NK-92 treated with Interleukin-12 subunit alpha and Interleukin-12 subunit beta, amount 100 ng/mL, for 24 hours (cell line): ENCODE data around the gene TMEM198.
A peak's percentile ranks its signal among the peaks of the same experiment; 100 is the strongest.

Experiments used
- DNase-seq: peaks from one replicate; lab custom pipeline; 2025; lab: John Stamatoyannopoulos, UW

TMEM198 gene

DNA sequence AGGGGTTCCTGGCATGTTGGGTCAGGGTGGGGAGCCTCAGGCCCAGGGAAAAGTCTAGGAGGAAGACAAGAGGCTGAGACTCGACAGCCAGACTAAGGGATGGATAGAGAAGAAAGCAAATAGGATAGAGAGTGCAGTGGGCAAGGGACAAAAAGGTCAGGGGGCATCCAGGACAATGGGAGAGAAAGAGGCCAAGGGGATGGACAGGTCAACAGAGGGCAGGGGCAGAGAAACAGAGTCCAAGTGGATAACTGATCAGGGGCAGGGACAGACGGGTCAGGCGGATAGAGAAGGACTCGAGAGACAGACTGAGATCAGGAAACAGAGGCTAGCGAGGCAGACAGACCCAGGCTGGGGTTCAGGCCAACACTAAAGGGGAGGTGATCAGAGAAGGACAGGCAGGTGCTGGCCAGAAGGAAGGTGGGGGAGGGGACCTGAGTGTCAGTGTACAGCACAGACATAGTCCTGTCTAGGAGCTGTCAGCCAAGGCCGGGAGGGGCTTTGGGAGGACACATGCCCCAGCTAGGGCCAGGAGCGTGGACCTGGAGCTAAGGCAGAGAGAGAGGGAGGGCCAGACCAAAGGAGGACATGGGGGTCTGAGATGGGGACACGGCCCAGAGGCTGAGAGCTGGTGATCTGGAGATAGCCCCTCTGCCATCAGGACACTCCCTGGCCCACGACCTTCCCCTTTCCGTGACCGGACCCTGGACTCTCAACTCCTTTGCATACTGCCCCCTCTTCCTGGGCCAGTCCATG lies 17.3 kb upstream of the TMEM198 start:
- no peak for DNase-seq

DNA sequence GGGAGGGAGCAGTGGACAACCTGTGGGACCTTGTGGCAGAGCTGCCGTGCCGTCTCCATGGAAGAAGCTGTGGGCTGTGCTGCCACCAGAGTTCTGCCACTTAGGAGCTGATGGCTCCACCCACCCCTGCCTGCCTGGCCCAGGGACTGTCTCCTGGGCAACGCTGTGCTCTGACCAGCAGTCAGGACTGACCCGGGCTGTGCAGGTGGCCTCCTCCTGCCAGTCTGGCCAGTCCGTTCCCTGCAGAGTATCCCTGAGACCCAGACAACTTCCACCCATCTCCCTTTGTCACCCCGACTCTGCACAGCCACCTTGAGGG lies 16.8 kb upstream of the TMEM198 start:
- no peak for DNase-seq

DNA sequence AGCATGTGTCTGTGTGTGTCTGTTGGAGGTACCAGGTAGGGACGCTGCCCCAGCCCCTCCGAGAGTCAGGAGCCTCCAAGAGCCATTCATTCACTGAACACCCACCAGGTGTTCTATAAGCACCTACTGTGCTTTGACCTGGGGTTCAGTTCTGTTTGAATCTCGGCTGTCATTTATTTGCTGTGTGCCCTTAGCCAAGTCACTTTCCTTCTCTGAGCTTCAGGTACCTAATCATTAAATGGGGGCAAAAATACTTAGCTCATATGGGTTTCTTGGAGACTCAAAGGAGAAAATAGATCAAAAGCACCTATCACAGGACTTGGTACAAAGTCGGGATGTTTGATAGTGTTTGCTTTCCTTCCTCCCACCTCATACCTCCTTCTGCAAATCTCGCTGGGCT lies 16.4 kb upstream of the TMEM198 start:
- DNase-seq = no peak

DNA sequence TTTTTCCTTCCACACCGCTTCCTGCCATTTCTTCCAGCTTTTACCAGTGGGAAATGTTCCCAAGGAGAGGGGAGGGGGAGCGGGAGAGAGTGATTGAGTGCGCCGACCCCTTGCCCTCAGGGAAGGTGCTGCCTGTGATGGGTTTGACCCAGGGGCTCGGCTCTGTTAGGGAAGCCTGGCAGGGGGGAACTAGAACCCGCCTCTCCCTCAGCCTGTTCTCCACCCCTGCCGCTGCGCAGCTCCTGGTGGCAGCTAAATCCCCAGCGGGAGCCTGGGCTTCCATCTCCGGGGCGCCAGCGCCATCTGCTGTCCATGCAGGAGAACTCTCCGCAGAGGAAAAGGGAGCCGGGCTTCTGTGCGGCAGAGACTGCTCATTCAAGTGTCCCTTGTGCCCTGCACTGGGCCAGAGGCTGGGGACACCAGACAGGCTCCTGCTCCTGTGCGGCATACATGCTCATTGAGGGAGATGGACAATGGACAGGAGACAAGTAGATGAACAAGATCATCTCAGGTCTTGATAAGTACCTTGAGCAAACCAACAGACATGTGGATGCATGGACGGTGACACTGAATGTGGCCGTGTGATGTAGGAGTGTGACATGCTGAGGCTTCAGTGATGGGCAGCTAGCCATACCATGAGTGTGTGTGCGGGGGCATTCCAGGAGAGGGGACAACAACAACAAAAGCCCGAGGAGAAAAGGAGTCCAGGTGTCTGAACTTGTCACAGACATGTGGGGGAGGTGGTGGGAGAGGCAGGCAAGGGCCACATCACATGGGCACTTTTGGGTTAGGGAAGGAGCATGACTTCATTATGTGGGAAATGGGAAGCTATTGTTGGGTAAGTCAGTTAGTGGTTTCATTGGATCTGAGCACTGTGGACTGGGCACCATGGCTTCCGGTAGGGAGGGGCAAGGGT lies 13.5 kb upstream of the TMEM198 start:
- DNase-seq = peak; percentile 56

DNA sequence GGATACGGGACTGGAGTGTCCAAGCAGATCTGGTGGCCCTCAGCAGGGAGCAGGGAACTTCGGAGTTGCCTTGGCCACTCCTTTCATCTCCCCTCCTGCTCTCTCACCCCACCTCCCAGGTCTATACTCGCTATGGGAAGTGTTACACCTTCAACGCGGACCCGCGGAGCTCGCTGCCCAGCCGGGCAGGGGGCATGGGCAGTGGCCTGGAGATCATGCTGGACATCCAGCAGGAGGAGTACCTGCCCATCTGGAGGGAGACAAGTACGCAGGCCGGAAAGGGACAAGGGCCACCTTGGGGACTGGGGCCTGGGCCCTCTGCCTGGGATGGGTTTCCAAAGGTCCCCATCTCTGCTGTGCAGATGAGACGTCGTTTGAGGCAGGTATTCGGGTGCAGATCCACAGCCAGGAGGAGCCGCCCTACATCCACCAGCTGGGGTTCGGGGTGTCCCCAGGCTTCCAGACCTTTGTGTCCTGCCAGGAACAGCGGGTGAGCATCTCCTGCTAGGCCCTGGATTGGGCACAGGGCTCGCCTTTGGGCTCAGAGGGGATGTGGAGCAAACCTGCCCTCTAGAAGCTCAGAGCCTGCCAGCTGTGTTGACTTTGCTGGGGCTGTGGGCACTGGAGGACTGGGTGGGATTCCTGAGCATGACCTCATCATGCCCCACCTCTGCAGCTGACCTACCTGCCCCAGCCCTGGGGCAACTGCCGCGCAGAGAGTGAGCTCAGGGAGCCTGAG lies 12.0 kb upstream of the TMEM198 start:
- no peak for DNase-seq

DNA sequence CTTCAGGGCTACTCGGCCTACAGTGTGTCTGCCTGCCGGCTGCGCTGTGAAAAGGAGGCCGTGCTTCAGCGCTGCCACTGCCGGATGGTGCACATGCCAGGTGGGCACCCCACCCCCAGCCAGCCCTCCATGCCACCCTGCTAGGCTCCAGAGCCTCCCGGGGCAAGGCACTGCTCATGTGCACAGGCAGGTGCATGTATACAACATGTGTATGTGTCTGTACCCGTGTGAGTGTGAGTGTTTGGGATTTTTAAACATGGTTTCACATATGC lies 11.5 kb upstream of the TMEM198 start:
- DNase-seq = no peak

DNA sequence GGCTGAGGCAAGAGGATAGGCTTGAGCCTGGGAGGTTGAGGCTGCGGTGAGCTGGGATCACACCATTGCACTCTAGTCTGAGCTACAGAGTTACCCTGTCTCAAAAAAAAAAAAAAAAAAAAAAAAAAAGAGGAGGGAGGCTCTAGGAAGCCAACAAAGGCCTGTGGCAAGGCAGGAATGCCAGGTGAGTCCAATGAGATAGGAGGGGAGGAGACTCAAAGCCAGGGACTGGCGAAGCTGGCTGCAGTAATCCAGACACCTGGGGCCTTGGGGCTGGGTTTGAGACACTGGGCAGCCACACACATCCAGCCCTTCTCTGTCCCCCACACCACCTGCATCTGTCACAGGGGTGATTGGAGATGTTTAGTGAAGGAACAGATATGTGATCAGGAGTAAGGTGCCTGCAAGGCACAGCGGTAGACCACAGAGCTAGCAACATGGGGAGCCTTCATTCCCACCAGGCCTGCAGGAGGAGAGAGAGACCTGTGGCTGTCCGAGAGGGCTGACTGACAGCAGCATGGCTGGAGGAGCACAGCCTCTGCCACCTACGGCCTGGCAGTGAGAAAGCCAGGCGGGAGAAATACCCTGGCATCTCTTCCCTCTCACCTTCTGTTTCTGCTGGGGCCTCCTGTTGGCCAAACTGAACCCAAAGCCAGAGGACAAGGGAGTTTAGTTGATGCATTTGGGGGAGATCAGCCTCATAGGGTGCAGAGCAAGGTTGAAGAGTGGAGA lies 9.7 kb upstream of the TMEM198 start:
- DNase-seq = no peak

DNA sequence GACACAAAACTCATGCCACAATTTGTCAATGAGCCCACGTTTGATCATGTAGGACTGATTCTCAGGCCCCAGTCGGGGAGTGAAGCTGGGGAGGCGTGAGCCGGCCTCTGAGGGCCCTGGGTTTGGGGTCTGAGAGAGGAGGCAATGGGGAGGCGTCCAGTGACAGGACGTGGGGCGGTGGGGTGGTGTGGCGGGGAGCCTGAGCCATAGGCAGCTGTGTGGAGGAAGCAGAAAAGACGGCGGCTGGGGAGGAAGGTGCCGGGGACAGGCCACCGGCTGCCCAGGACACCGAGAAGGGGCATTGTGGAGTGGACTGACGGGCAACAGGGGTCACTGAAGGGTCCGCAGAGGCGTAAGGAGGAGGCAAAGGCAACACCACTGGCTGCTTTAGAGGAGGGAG lies 7.4 kb upstream of the TMEM198 start:
- DNase-seq = no peak

DNA sequence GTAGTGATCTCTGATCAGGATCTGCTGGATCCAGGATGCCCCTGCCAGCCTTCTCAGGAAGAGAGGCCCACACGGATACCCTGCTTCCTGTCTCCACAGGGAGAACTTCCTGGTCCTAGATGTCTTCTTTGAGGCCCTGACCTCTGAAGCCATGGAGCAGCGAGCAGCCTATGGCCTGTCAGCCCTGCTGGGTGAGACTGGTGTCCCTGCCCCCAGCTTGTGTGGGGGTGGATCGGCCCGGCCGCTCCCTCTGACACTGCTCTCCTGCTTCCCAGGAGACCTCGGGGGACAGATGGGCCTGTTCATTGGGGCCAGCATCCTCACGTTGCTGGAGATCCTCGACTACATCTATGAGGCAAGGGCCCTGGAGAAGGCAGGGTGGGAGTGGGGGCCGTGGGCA lies 6.9 kb upstream of the TMEM198 start:
- DNase-seq = no peak

DNA sequence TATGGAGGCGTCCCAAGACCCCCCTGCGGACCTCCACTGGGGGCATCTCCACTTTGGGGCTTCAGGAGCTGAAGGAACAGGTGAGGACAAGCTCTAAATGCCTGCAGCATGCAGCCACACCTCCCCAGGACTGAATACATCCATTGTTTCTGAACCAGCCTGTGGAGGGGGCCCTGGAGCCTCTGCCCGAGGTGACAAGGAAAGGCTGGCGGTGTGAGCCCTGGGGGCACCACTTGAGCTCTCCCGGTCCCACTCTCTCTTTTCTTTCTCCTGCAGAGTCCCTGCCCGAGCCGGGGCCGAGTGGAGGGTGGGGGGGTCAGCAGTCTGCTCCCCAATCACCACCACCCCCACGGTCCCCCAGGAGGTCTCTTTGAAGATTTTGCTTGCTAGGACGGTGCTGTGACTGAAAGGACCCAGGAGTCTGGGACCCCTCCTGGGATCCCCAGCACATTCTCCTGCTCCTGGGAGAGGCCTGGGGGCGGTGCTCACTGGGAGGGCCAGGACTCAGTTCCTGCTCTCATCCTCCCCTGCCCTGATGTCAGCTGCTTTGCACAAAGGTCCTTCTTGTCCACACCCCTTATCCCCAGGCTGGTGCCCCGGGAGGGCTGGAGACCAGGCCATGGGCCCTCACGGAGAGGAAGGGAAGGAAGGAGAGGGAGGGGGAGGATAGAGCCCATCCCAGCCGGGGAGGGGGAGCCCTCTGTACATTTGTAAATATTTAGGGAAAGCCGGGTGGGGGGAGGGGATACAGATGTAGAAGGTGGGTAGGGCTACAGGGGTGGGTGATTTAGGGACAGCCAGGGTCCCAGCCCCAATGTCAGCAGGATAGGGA lies 6.0 kb upstream of the TMEM198 start:
- no peak for DNase-seq

DNA sequence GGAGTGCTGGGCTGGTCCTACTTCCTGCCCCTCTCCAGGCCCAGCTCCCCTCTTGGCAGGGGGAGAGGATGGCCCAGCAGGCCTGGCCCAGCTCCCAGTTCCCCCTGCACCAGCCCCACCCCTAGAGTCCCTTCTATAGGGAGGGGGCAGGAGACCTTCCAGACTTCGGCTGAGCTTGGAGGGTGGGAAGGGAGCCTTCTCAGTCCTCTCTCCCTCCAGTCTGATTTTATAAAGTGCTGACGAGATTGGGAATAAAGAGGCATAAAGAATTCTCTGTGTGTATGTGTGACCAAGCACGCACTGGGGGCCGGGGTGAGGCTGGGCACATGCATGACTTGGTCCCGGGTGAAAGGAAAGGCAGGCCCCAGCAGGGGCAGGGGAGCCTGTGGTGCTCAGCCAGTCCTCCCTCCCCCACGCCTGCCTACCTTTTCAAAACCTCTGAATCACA lies 5.3 kb upstream of the TMEM198 start:
- DNase-seq = no peak

DNA sequence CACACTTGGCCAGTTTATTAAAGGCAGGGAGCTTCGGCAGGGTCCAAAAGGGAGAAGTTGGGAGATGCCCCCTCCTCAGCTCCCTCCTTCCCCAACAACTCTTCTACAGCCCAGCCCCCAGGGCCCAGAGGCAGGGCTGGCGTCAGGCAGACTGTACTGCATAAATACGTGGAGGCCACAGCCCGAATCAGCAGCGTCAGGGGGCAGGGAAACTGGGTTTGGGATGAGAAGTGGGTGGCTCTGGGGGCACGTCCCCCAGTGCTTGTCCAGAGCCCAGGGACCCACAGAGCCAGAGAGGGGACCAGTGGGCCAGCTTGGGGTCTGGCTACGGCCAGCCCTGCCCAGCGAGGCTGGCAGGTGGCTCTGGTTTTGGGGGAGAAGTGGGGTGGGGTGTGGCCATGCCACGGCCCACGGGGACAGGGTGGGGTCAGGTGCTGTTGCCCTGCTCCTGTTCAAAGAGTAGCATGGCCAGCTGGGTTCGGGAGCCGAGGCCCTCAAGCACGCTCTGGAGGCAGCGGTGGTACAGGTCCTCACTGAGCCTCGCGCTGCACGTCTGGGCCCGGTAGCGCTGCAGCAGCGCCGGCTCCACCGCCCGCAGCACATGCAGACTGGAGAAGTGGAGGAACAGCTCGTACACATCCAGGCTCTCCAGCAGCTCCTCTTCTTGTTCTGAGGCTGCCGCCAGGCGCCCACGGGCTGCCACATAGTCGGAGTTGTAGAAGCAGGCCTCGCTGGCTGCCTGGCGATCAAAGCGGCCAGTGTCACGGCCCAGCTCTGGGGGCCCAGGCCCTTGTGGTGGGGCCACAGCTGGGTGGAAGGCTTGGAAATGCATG lies 4.7 kb upstream of the TMEM198 start:
- no peak for DNase-seq

DNA sequence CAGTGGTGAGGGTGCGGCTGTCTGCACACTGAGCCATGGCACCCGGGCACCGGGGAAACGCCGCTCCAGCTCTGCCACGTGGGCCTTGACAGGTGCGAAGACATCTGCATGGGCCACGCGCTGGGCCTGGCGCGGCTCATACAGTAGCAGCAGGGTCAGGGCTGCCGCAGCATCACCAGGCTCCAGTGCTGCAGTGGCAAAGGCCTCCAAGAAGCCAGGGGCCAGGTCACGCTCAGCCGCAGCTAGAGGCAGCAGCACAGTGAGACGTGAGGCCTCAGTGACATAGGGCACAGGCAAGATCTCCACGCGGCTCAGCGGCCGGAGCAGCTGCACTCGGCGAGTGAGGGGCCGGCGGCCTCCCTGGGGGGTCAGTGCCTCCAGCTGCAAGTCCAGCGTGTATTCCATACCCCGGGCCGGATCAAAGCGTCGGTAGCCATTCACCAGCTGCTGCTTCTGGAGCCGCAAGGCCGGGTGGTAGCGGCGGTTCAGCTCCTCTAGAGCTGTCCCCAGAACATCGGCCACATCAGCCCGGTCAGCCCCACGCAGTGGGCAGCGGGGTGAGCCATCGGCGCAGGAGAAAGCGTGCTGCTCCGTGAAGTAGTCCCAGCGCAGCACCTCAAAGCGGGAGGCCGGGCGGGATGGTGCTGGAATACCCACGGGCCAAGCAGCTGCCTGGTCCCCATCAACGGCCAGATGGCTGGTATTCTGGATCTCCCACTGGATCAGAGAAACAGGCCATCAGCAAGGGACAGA lies 3.7 kb upstream of the TMEM198 start:
- no peak for DNase-seq

DNA sequence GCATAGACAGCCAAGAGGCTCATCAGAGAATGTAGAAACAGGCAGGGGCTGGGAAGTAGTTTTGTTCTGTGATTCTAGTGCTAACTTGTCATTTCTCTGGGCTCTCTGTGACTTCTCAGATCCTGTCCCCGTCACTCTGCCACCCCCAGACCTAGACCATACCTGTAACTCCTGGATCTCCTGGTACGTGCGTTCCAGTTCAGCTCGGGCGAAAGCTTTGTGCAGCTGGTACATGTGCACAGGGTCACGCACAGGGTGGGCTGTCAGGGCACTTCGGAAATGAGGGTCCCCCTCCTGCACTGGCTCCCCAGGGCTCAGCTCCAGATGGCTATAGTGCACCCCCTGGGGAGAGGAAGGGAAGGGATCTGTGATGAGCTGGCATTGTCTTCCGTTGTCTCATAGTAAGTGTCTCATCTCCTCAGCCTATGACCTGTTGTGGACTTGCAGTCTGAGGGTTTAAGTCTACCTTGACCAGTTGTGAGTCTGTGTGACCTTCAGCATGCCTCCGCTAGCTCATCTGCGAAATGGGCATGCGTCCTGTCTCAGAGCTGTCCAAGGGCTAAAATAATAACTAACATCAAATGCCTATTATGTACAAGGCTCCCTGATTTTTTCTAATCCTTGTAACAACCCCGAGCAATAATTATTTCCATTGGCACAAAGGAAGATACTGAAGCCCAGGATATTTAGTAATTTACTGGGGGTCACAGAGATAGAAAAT lies 2.9 kb upstream of the TMEM198 start:
- no peak for DNase-seq

DNA sequence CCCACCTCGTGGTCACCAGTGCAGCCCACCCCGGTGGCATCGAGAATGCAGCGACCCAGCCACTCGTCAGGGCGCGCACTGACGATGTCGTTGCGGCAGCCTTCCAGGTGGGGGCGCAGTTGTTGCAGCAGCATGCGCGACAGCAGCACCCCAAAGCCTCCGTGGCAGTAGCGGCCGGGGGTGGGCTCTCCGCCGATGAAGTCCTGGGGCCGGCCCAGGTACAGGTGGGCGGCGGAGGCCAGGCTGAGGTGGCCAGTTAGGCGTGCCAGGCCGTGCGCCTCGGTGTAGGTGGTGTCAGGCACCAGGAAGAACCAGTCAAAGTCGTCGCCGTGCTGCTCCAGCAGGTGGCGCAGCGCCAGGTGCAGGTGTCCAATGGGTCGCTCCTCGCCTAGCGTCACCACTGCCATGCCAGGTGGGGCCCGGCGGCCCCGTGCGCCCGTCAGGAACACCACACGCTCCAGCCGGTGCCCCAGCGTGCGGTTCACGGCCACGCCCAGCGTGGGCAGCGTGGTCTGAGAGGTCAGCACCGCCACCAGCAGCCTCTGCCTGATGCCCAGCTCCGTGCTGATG lies 2.1 kb upstream of the TMEM198 start:
- DNase-seq = peak; percentile 76

DNA sequence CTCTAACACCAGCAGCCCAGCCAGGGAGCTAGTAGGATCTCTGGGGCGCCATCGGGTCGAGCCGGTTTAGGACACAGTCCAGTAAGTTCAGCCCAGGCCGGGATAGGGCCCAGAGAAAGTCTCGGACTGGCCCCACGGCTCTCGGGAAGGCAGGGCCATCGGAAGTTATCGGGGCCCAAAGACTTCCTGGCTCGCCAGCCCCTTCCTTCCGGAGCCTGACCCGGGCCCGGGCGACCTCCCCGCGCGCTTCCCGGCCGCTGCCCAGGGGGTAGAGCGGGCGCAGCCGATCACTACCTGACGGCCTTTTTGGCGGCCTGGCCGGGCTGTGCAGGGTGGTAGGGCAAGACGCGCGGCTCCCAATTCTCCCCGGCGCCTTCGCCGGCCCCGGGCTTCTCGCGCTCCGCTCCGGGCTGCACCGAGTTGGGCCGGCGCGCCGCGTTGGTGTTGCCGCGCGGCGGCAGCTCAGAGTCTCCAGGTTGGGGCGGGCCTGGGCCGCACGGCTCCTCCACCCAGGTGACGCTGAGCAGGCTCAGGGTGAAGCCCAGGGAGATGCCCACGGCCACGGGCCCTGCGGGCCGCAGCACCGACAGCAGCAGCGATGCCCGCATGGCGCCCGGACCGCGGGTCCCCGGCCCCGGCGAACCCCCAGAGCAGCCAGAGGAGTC lies 765 bp upstream of the TMEM198 start:
- DNase-seq = peak; percentile 60

DNA sequence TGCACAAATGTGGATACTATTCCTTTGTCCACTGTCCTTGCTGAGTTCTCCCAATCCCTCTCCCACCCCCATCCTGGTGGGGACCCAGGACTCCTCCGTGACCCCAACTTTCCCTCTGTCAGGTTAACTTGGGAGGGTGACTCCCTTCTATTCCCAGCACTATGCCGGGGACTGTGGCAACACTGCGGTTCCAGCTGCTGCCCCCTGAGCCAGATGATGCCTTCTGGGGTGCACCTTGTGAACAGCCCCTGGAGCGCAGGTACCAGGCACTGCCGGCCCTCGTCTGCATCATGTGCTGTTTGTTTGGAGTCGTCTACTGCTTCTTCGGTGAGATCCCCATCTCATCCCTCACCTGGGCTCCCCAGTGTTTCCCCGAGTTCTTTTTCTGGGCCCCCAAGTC lies 739 bp downstream of the TMEM198 start:
- no peak for DNase-seq

DNA sequence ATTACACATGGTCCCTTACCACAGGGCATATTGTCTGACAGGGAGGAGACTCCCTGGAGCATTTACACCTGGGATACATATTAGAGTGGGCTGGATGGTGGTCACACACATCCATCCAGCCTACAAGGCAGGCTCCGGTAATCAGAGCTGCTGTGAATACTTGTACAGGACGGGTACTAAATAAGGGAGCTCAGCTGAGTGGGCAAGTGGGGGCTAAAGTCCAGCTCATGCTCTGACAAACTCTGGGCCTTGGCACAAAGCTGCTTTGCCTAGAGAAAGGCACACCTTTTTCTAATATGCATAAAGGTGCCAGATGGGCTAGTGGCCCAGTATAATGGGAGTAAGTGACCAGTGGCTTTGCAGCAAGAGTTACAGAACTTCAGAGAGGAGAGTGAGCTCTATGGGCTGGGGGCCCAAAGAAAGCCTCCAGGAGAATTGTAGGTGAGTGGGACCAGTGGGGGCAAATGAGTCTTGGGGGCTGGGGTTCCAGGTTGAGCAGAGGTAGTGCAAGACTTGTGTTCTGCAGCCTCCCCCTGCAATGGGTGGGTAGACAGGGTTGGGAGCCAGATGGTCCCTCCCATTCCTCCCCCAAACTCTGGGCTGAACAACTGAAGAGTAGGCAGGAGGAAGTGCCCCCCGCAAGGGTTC lies 1.6 kb downstream of the TMEM198 start:
- DNase-seq = no peak
